C4-2B (cell line): ENCODE data around the gene GBE1.

Source experiments
- ZFX ChIP-seq: fragments of 450-650 bp; IDR thresholded peaks from 2 replicates; pipeline ENCODE4 v1.6.1; 2017
- TF ChIP-seq, protein P1 (sequence below): fragments of 450-650 bp; conservative IDR thresholded peaks from 2 replicates; pipeline ENCODE4 v1.5.1; 2017; ENCODE audit warnings: mild to moderate bottlenecking

DNA sequence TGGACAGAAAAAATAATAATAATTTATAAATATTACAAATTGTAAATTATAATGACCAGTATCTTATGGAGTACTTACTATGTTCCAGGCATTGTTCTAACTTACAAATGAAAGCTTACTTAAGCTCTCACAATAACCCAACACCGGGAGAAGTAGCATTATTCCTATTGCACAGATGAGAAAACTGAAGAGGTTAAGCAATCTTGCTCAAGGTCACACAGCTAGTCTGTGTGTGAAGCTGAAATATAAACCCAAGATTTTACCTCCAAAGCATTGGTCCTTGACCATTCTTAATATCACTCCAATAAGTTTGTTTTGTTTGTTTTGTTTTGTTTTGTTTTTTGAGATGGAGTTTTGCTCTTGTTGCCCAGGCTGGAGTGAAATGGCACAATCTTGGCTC is 43.1 kb downstream of the GBE1 start:
- TF ChIP-seq, protein P1, sequence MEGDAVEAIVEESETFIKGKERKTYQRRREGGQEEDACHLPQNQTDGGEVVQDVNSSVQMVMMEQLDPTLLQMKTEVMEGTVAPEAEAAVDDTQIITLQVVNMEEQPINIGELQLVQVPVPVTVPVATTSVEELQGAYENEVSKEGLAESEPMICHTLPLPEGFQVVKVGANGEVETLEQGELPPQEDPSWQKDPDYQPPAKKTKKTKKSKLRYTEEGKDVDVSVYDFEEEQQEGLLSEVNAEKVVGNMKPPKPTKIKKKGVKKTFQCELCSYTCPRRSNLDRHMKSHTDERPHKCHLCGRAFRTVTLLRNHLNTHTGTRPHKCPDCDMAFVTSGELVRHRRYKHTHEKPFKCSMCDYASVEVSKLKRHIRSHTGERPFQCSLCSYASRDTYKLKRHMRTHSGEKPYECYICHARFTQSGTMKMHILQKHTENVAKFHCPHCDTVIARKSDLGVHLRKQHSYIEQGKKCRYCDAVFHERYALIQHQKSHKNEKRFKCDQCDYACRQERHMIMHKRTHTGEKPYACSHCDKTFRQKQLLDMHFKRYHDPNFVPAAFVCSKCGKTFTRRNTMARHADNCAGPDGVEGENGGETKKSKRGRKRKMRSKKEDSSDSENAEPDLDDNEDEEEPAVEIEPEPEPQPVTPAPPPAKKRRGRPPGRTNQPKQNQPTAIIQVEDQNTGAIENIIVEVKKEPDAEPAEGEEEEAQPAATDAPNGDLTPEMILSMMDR, result no peak
- no peak for TF ChIP-seq ZFX
